Left forelimb (tissue), 1 donor: ENCODE data around the gene ASPRV1.
"Not testable (repeated sequence)": the region's sequence is repeated elsewhere in the genome, so short reads cannot be mapped to it uniquely, and the experiment has no call there.

Source experiments
- DNase-seq: peaks from one replicate; pipeline ENCODE4 v3.0.0-alpha.2; 2018; ENCODE audit warnings: low spot score

The ASPRV1 gene

GRCh38 chr2:69960821-69961220 is 610 bp downstream of the ASPRV1 start:
- no peak for DNase-seq

GRCh38 chr2:69959425-69959824 is 2.0 kb downstream of the ASPRV1 start:
- no peak for DNase-seq

GRCh38 chr2:69958480-69958879 is 3.0 kb downstream of the ASPRV1 start:
- DNase-seq: no peak

- DNase-seq: no peak
Measured at GRCh38 chr2:69957965-69958364, 3.5 kb downstream of the ASPRV1 start.

- DNase-seq: no peak
Measured at GRCh38 chr2:69956475-69956979, 4.9 kb downstream of the ASPRV1 start.

GRCh38 chr2:69955029-69955428 is 6.4 kb downstream of the ASPRV1 start:
- DNase-seq: no peak

- DNase-seq: no peak
Measured at GRCh38 chr2:69954084-69954483, 7.3 kb downstream of the ASPRV1 start.

- DNase-seq: no peak
Measured at GRCh38 chr2:69952336-69953115, 8.9 kb downstream of the ASPRV1 start.

GRCh38 chr2:69950671-69951070 is 10.8 kb downstream of the ASPRV1 start:
- not testable (repeated sequence) for DNase-seq

- DNase-seq: no peak
Measured at GRCh38 chr2:69950241-69950640, 11.2 kb downstream of the ASPRV1 start.

- no peak for DNase-seq
Measured at GRCh38 chr2:69948963-69949645, 12.3 kb downstream of the ASPRV1 start.

GRCh38 chr2:69948032-69948962 is 13.1 kb downstream of the ASPRV1 start:
- no peak for DNase-seq

- DNase-seq: no peak
Measured at GRCh38 chr2:69947325-69947931, 14.0 kb downstream of the ASPRV1 start.

- no peak for DNase-seq
Measured at GRCh38 chr2:69946351-69947324, 14.8 kb downstream of the ASPRV1 start.

- DNase-seq: no peak
Measured at GRCh38 chr2:69945941-69946340, 15.5 kb downstream of the ASPRV1 start.

- no peak for DNase-seq
Measured at GRCh38 chr2:69945441-69945840, 16.0 kb downstream of the ASPRV1 start.

- no peak for DNase-seq
Measured at GRCh38 chr2:69944756-69945155, 16.7 kb downstream of the ASPRV1 start.

- DNase-seq: no peak
Measured at GRCh38 chr2:69943843-69944525, 17.4 kb downstream of the ASPRV1 start.

- DNase-seq: no peak
Measured at GRCh38 chr2:69943000-69943842, 18.2 kb downstream of the ASPRV1 start.
